Transverse colon (tissue), 3 donors: Measurements from ENCODE around the gene CAPN13.

Source experiments
- CTCF ChIP-seq, 5 experiments: fragments of 200-600 bp in 3 of 5; fragments of 450-650 bp in 2 of 5; sonication (generic) in 3 of 5; IDR thresholded peaks; 1 replicate in 2 of 5; 2 replicates in 3 of 5; pipeline ENCODE4 v1.5.1; 2016 to 2017; ENCODE audit warnings: antibody characterized with exemption in 5 of 5, inconsistent platforms in 3 of 5, mild to moderate bottlenecking in 2 of 5, moderate library complexity in 1 of 5
- POLR2A ChIP-seq: fragments of 450-650 bp; IDR thresholded peaks from one replicate; pipeline ENCODE4 v1.6.1; 2016; ENCODE audit warnings: antibody characterized with exemption, mild to moderate bottlenecking, moderate library complexity

DNA sequence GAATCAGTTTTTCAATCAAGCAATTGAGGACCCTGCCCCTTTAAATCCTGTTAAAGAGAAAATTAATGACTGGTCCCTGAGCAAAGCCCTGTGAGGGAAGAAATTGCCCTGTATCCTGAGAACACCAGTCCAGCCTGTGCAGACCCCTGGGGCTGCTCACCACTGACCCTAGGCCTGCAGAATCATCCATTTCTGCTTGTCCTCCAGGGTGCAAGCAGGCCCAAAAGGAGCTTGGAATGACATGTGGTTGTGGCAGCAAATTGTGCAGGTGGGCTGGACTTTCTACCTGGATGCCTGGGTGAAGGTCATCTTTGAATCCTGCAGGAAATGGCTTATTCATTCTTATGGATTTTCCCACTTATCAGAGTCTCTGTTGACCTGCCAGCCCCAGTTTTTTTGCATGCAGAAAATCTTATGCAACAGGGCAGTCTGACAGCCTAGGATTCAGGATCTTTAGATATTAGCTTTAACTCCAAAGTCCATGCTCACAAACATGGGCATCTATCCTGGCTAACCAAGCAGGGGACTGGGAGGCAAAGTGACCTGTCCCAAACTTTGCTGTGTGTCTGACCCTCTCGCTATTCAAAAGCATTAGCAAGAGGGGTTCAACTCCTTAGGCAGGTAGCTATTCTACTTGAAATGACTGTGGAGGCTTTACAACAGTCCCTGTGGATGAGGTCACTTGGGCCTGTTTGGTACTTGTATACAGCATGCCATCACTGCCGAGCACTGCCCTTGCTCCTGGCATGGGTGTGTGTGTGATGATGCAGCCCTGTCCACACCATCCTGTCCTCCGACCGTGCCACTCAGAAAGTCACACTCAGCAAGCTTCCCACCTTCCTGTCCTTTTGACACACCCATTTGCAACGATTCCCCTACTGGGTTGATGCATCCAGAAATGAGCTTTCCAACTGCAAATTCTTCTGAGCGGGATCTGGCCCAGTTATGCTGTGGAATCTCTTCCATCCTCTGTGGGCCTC, 85.3 kb downstream of the CAPN13 start:
- TF ChIP-seq POLR2A (no peak), CTCF (IDR thresholded peaks at IDR 0.05) (no peak)
